T-cell (primary cell): ENCODE data around the gene LCLAT1. TPM values are rescaled to one million over a fixed set of nuclear protein-coding genes. Genes with fewer than 3 reads are reported as not detected.

Experiments used
- ATAC-seq, 4 experiments: fragments of 200-7000 bp in 3 of 4; fragments of 150-1000 bp in 1 of 4; cut with Tn5 transposase; replicated peaks in 1 of 4; 1 replicate in 3 of 4; 2 replicates in 1 of 4; pipeline ENCODE4 v1.10.0; 2021; ENCODE audit warnings: moderate library complexity in 3 of 4, mild to moderate bottlenecking in 2 of 4, moderate number of reproducible peaks in 1 of 4
- CTCF ChIA-PET, 2 donors: fragments of 300-600 bp; sonication (Branson Sonifier 250); formaldehyde crosslinking; loops; one replicate each; lab custom pipeline; 2022; ENCODE audit warnings: antibody characterized with exemption in 2 of 2; lab: Charles Lee
- POLR2A ChIA-PET, 2 donors: fragments of 300-600 bp; sonication (Branson Sonifier 250); formaldehyde crosslinking; loops; one replicate each; lab custom pipeline; 2022; ENCODE audit warnings: antibody characterized with exemption in 2 of 2; lab: Charles Lee
- DNase-seq, 35 experiments: peaks; one replicate each; pipeline versions ENCODE4 v3.0.0 to v3.0.0-alpha.2; 2013 to 2023
- H3K27ac ChIP-seq: one replicate; pipeline ENCODE4 v1.5.1; 2013; ENCODE audit warnings: low read length
- H3K27me3 ChIP-seq, 2 experiments: replicated peaks in 1 of 2; 1 replicate in 1 of 2; 2 replicates in 1 of 2; pipeline versions ENCODE4 v1.6.1 to v1.7.0; 2013; ENCODE audit warnings: low read length in 1 of 2, mixed read lengths in 1 of 2; ENCODE audit not compliant: control insufficient read depth in 2 of 2, insufficient read depth in 2 of 2; ENCODE audit errors: extremely low read depth in 1 of 2
- H3K36me3 ChIP-seq, 2 donors: 1 replicate in 1 of 2; 2 replicates in 1 of 2; pipeline versions ENCODE4 v1.6.1 to v1.7.0; 2013; ENCODE audit warnings: low read length in 1 of 2; ENCODE audit not compliant: control insufficient read depth in 2 of 2, insufficient read depth in 1 of 2; ENCODE audit errors: extremely low read depth in 1 of 2
- H3K4me1 ChIP-seq, 2 experiments: 1 replicate in 1 of 2; 2 replicates in 1 of 2; pipeline versions ENCODE4 v1.6.1 to v1.7.0; 2013; ENCODE audit warnings: low read length in 2 of 2, mixed read lengths in 1 of 2; ENCODE audit not compliant: insufficient read depth in 2 of 2, control insufficient read depth in 1 of 2; ENCODE audit errors: extremely low read depth in 1 of 2
- H3K4me3 ChIP-seq, 2 donors: 1 replicate in 1 of 2; 2 replicates in 1 of 2; pipeline versions ENCODE4 v1.5.1 to v1.7.0; 2013; ENCODE audit warnings: mild to moderate bottlenecking in 2 of 2, low read length in 1 of 2, moderate library complexity in 1 of 2; ENCODE audit not compliant: control insufficient read depth in 1 of 2; ENCODE audit errors: extremely low read depth in 1 of 2
- H3K9me3 ChIP-seq: 2 replicates; pipeline ENCODE4 v1.7.0; 2013
- H3K27ac Mint-ChIP-seq, 2 donors: one replicate each; pipeline ENCODE4 v1.8.0; 2020 to 2021; ENCODE audit warnings: mild to moderate bottlenecking in 2 of 2, mixed read lengths in 2 of 2
- H3K27me3 Mint-ChIP-seq, 2 donors: one replicate each; pipeline ENCODE4 v1.8.0; 2021 to 2022; ENCODE audit warnings: mixed read lengths in 2 of 2
- H3K36me3 Mint-ChIP-seq: one replicate; pipeline ENCODE4 v1.8.0; 2021; ENCODE audit warnings: mixed read lengths
- H3K4me1 Mint-ChIP-seq, 3 donors: one replicate each; pipeline ENCODE4 v1.8.0; 2020 to 2022; ENCODE audit warnings: mixed read lengths in 3 of 3, mild to moderate bottlenecking in 1 of 3
- H3K4me3 Mint-ChIP-seq, 3 donors: one replicate each; pipeline ENCODE4 v1.8.0; 2020 to 2022; ENCODE audit warnings: mild to moderate bottlenecking in 3 of 3, mixed read lengths in 3 of 3, moderate library complexity in 3 of 3
- H3K9me3 Mint-ChIP-seq, 3 donors: one replicate each; pipeline ENCODE4 v1.8.0; 2020 to 2022; ENCODE audit warnings: mixed read lengths in 3 of 3
- WGBS: methylation state at CpG from one replicate; pipeline ENCODE4 v1.1.5; 2013; ENCODE audit warnings: missing lambda C conversion rate; ENCODE audit not compliant: insufficient coverage; 5-methylcytosine and 5-hydroxymethylcytosine counted together
- total RNA-seq, 35 experiments: library from RNA in 6 of 35; stranded (reverse) in 6 of 35; fragments of 120-200 nt in 1 of 35; gene quantifications; one replicate each; pipeline versions ENCODE4 v1.2.1 to v1.2.4 and lab custom pipeline; 2013 to 2026

Gene LCLAT1
- total RNA-seq, 5 donors from 2014 or later (not counting 1 experiment from before 2014, with no cell fraction given) = 13.8 to 33.0 (median 19.6) TPM

DNA sequence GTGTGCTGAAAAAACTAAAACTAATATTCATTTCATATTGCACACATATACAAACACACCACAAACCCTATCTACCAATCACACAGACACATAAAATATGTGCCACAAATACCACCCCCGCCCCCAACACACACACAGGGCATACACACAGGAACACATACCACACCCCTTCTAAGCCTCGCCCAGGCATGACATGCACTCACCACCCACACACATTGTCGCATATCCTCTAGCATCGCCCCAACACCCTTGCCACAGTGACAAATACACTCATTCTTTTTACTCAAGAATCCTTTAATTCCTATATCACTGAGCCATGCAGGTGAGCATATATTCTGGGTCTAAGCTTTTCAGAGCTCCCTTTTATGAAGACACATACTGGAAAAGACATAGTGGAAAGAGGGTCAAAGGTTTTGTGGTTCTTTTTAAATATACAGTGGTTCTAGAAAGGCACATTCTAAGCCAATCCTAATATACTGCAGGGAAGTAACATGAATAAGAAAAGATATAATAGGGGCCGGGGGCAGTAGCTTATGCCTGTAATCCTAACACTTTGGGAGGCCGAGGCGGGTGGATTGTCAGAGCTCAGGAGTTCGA, 24.5 kb upstream of the LCLAT1 start:
- POLR2A ChIA-PET = interaction anchor here (0.6 to 1.5 kb wide), 8 partner anchors 10 to 1653 kb away, joined by 3 to 7 read pairs (median 4); no protein-coding TSS in a partner anchor
- DNase-seq = peak; percentile 34 to 86 (median 77)
- Mint-ChIP-seq H3K27ac (peak overlapping the region; percentile 91 to 95), H3K9me3 (peaks cover 0 to 6% (median 0%) of the 10 kb centered on the region in 3 donors), H3K4me3 (peak overlapping the region; percentile 46 to 53 (median 51)), H3K4me1 (peaks cover 51 to 61% (median 52%) of the 10 kb centered on the region in 3 donors), H3K36me3 (peaks cover 3% of the 10 kb centered on the region), H3K27me3 (no peaks in the 10 kb centered on the region)
- no peaks in the 10 kb centered on the region for H3K36me3 ChIP-seq
- H3K9me3 ChIP-seq = no peaks in the 10 kb centered on the region
- WGBS = 0% methylated on average over 4 of the region's 8 CpGs
- peak overlapping the region in 1 of 2 donors; percentile 19 for H3K4me3 ChIP-seq
- peak; percentile 92 to 97 (median 96) for ATAC-seq
- peak overlapping the region; percentile 86 for H3K27ac ChIP-seq
- no peaks in the 10 kb centered on the region for H3K27me3 ChIP-seq
- CTCF ChIA-PET = interaction anchor here (0.8 to 2.2 kb wide), 8 partner anchors 10 to 258 kb away, joined by 3 to 7 read pairs (median 4); no protein-coding TSS in a partner anchor
- peaks cover 28 to 43% of the 10 kb centered on the region in 2 experiments for H3K4me1 ChIP-seq

DNA sequence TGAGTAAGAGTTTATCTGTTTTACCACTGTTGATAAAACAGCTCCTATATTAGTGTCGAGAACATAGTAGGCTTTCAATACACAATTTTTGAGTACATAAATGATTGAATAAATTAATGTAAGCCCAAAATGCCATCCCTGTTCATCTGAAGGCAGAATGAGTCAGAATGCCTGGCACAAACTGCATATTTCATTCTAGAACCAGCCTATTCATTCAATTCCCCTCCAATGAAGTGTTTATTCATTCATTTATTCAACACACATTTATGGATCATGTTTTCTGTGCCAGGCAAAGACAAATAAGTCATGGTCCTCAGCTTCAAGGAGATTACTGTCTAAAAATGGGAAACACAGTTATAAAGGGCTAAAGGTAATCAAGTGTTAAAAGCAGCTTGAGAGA, 22.8 kb upstream of the LCLAT1 start:
- Mint-ChIP-seq H3K4me3 (peak overlapping the region in 1 of 3 donors; percentile 33), H3K36me3 (peaks cover 3% of the 10 kb centered on the region), H3K9me3 (peaks cover 0 to 6% (median 0%) of the 10 kb centered on the region in 3 donors), H3K27ac (peak overlapping the region; percentile 75 to 91), H3K27me3 (no peaks in the 10 kb centered on the region), H3K4me1 (peaks cover 66 to 75% (median 68%) of the 10 kb centered on the region in 3 donors)
- no CpG with 5 or more reads among the region's 1 CpG for WGBS
- H3K4me1 ChIP-seq = peaks cover 41 to 48% of the 10 kb centered on the region in 2 experiments
- DNase-seq (no peak), ATAC-seq (no peak)
- no peaks in the 10 kb centered on the region for H3K9me3 ChIP-seq
- ChIA-PET POLR2A (interaction anchor here in 1 of 2 donors (0.9 kb wide), 1 partner anchor 192 kb away, joined by 3 read pairs; no protein-coding TSS in a partner anchor), CTCF (interaction anchor here (0.5 to 2.2 kb wide), 3 partner anchors 22 to 220 kb away, joined by 3 to 5 read pairs (median 3); no protein-coding TSS in a partner anchor)
- H3K27ac ChIP-seq = no peak overlapping the region
- no peaks in the 10 kb centered on the region for H3K36me3 ChIP-seq
- H3K4me3 ChIP-seq = no peak overlapping the region
- H3K27me3 ChIP-seq = no peaks in the 10 kb centered on the region

GRCh38 chr2:30425326-30425725, 21.7 kb upstream of the LCLAT1 start:
- H3K4me3 Mint-ChIP-seq = no peak overlapping the region
- no peak overlapping the region for H3K4me3 ChIP-seq
- ATAC-seq = no peak
- H3K36me3 Mint-ChIP-seq = peaks cover 3% of the 10 kb centered on the region
- 72% methylated on average over 4 of the region's 4 CpGs for WGBS
- DNase-seq = no peak
- no peaks in the 10 kb centered on the region for H3K27me3 Mint-ChIP-seq
- no peaks in the 10 kb centered on the region for H3K36me3 ChIP-seq
- H3K9me3 Mint-ChIP-seq = peaks cover 0 to 6% (median 0%) of the 10 kb centered on the region in 3 donors
- no peaks in the 10 kb centered on the region for H3K9me3 ChIP-seq
- H3K27me3 ChIP-seq = no peaks in the 10 kb centered on the region
- CTCF ChIA-PET = interaction anchor here in 1 of 2 donors (0.5 kb wide), 1 partner anchor 861 kb away, joined by 4 read pairs; no protein-coding TSS in a partner anchor
- H3K27ac ChIP-seq = no peak overlapping the region
- peaks cover 42 to 50% of the 10 kb centered on the region in 2 experiments for H3K4me1 ChIP-seq
- POLR2A ChIA-PET = no interaction called here
- peaks cover 67 to 75% (median 69%) of the 10 kb centered on the region in 3 donors for H3K4me1 Mint-ChIP-seq
- no peak overlapping the region for H3K27ac Mint-ChIP-seq

GRCh38 chr2:30427606-30428347, 19.3 kb upstream of the LCLAT1 start:
- Histone ChIP-seq H3K36me3 (no peaks in the 10 kb centered on the region), H3K4me3 (no peak overlapping the region), H3K27ac (no peak overlapping the region), H3K27me3 (no peaks in the 10 kb centered on the region), H3K9me3 (no peaks in the 10 kb centered on the region), H3K4me1 (peaks cover 25 to 31% of the 10 kb centered on the region in 2 experiments)
- Mint-ChIP-seq H3K4me3 (peak overlapping the region in 1 of 3 donors; percentile 56), H3K27ac (peak overlapping the region; percentile 25 to 65), H3K9me3 (peaks cover 0 to 6% (median 0%) of the 10 kb centered on the region in 3 donors), H3K36me3 (peaks cover 3% of the 10 kb centered on the region), H3K27me3 (no peaks in the 10 kb centered on the region), H3K4me1 (peaks cover 46 to 51% (median 46%) of the 10 kb centered on the region in 3 donors)
- POLR2A ChIA-PET = interaction anchor here in 1 of 2 donors (1.0 kb wide), 1 partner anchor 263 kb away, joined by 3 read pairs; no protein-coding TSS in a partner anchor
- CTCF ChIA-PET = no interaction called here
- WGBS = 87% methylated on average over 6 of the region's 8 CpGs
- no peak for DNase-seq
- no peak for ATAC-seq

GRCh38 chr2:30428348-30428662, 18.7 kb upstream of the LCLAT1 start:
- Mint-ChIP-seq H3K36me3 (peaks cover 3% of the 10 kb centered on the region), H3K9me3 (peaks cover 0 to 6% (median 0%) of the 10 kb centered on the region in 3 donors), H3K27ac (peak overlapping the region; percentile 65 to 78), H3K27me3 (no peaks in the 10 kb centered on the region), H3K4me3 (peak overlapping the region in 2 of 3 donors; percentile 1 to 56), H3K4me1 (peaks cover 40 to 46% (median 41%) of the 10 kb centered on the region in 3 donors)
- Histone ChIP-seq H3K9me3 (no peaks in the 10 kb centered on the region), H3K4me3 (no peak overlapping the region), H3K27ac (no peak overlapping the region), H3K36me3 (no peaks in the 10 kb centered on the region), H3K27me3 (no peaks in the 10 kb centered on the region), H3K4me1 (peaks cover 19 to 26% of the 10 kb centered on the region in 2 experiments)
- ATAC-seq (peak in 1 of 4 experiments; percentile 38), DNase-seq (no peak)
- WGBS = no CpG with 5 or more reads among the region's 2 CpGs
- ChIA-PET CTCF (interaction anchor here (0.6 to 1.2 kb wide), 7 partner anchors 34 to 1544 kb away, joined by 3 to 4 read pairs (median 4); no protein-coding TSS in a partner anchor), POLR2A (interaction anchor here in 1 of 2 donors (0.6 to 1.0 kb wide), 8 partner anchors 10 to 1730 kb away, joined by 3 to 10 read pairs (median 4); partner anchors contain the start of gene LBH)
